BLaER1 (cell line): ENCODE measurements around the gene MRPL46.

Source experiments
- H3K27ac ChIP-seq: shearing (Covaris generic); formaldehyde crosslinking; 2 replicates; pipeline ENCODE4 v1.8.1; 2022
- H3K27me3 ChIP-seq: shearing (Covaris generic); formaldehyde crosslinking; 2 replicates; pipeline ENCODE4 v1.8.1; 2022
- H3K36me3 ChIP-seq: shearing (Covaris generic); formaldehyde crosslinking; 2 replicates; pipeline ENCODE4 v1.8.1; 2022
- H3K4me1 ChIP-seq: shearing (Covaris generic); formaldehyde crosslinking; 2 replicates; pipeline ENCODE4 v1.8.1; 2022
- H3K4me2 ChIP-seq: shearing (Covaris generic); formaldehyde crosslinking; 2 replicates; pipeline ENCODE4 v1.8.1; 2022
- H3K4me3 ChIP-seq: shearing (Covaris generic); formaldehyde crosslinking; 2 replicates; pipeline ENCODE4 v1.8.1; 2022
- H3K9ac ChIP-seq: shearing (Covaris generic); formaldehyde crosslinking; 2 replicates; pipeline ENCODE4 v1.8.1; 2022
- H3K9me3 ChIP-seq: shearing (Covaris generic); formaldehyde crosslinking; 2 replicates; pipeline ENCODE4 v1.8.1; 2022
- H4K20me1 ChIP-seq: shearing (Covaris generic); formaldehyde crosslinking; 2 replicates; pipeline ENCODE4 v1.8.1; 2022
- Cebpa-rat ChIP-seq: shearing (Covaris generic); IDR thresholded peaks from 2 replicates; pipeline ENCODE4 v1.8.1; 2022

The MRPL46 gene

GRCh38 chr15:88428805-88429605, 38.2 kb downstream of the MRPL46 start:
- no peak overlapping the region for H3K9ac ChIP-seq
- H3K9me3 ChIP-seq, result no peaks in the 10 kb centered on the region
- no peaks in the 10 kb centered on the region for H3K36me3 ChIP-seq
- TF ChIP-seq Cebpa-rat, result no peak
- no peaks in the 10 kb centered on the region for H3K27me3 ChIP-seq
- H3K4me2 ChIP-seq, result no peak overlapping the region
- no peak overlapping the region for H3K27ac ChIP-seq
- H3K4me3 ChIP-seq, result no peak overlapping the region
- H3K4me1 ChIP-seq, result no peaks in the 10 kb centered on the region
- H4K20me1 ChIP-seq, result no peaks in the 10 kb centered on the region

- Histone ChIP-seq H4K20me1 (no peaks in the 10 kb centered on the region), H3K4me3 (no peak overlapping the region), H3K27me3 (no peaks in the 10 kb centered on the region)
These were observed 39.1 kb downstream of the MRPL46 start for GRCh38 chr15:88428053-88428452.

GRCh38 chr15:88426304-88426703, 40.9 kb downstream of the MRPL46 start:
- Histone ChIP-seq H4K20me1 (no peaks in the 10 kb centered on the region), H3K36me3 (no peaks in the 10 kb centered on the region), H3K27ac (no peak overlapping the region), H3K27me3 (no peaks in the 10 kb centered on the region), H3K9me3 (no peaks in the 10 kb centered on the region), H3K4me1 (no peaks in the 10 kb centered on the region), H3K4me3 (no peak overlapping the region), H3K9ac (no peak overlapping the region), H3K4me2 (no peak overlapping the region)
- TF ChIP-seq Cebpa-rat, result no peak

More at GRCh38 chr15:88428053-88428452, 39.1 kb downstream of the MRPL46 start:
- Histone ChIP-seq H3K36me3 (no peaks in the 10 kb centered on the region), H3K4me2 (no peak overlapping the region), H3K9me3 (no peaks in the 10 kb centered on the region), H3K4me1 (no peaks in the 10 kb centered on the region), H3K27ac (no peak overlapping the region), H3K9ac (no peak overlapping the region)
- no peak for TF ChIP-seq Cebpa-rat

GRCh38 chr15:88423331-88423730, 43.9 kb downstream of the MRPL46 start:
- H3K4me2 ChIP-seq, result no peak overlapping the region
- no peak overlapping the region for H3K27ac ChIP-seq
- H4K20me1 ChIP-seq, result no peaks in the 10 kb centered on the region
- no peaks in the 10 kb centered on the region for H3K4me1 ChIP-seq
- no peak for TF ChIP-seq Cebpa-rat
- H3K27me3 ChIP-seq, result no peaks in the 10 kb centered on the region
- no peak overlapping the region for H3K4me3 ChIP-seq
- H3K9ac ChIP-seq, result no peak overlapping the region
- no peaks in the 10 kb centered on the region for H3K9me3 ChIP-seq
- H3K36me3 ChIP-seq, result no peaks in the 10 kb centered on the region

GRCh38 chr15:88419830-88420229, 47.4 kb downstream of the MRPL46 start:
- Histone ChIP-seq H3K4me1 (no peaks in the 10 kb centered on the region), H3K4me3 (no peak overlapping the region), H3K9me3 (no peaks in the 10 kb centered on the region), H3K4me2 (no peak overlapping the region), H3K27me3 (no peaks in the 10 kb centered on the region), H4K20me1 (no peaks in the 10 kb centered on the region), H3K9ac (no peak overlapping the region), H3K27ac (no peak overlapping the region), H3K36me3 (no peaks in the 10 kb centered on the region)
- no peak for TF ChIP-seq Cebpa-rat
